Stimulated activated naive CD8-positive, alpha-beta T cell treated with anti-CD3 and anti-CD28 coated beads, Interleukin-15, Interleukin-2, amounts not matched to agents 100 U/mL and 50 U/mL, for 24 hours (primary cell): ENCODE measurements around the gene TNS3.

Experiments
- ATAC-seq: fragments of 150-1000 bp; cut with Tn5 transposase; one replicate; pipeline ENCODE4 v1.10.0; 2021
- DNase-seq: peaks from one replicate; pipeline ENCODE4 v3.0.0; 2021

TNS3 gene

GRCh38 chr7:47225387-47226131 is 356.4 kb downstream of the TNS3 start:
- ATAC-seq = no peak
- DNase-seq = no peak
